Measurements from ENCODE around the gene CFAP58.

The CFAP58 gene

GRCh38 chr10:104336821-104337467, 16.7 kb upstream of the CFAP58 start:
- no peak for DNase-seq

GRCh38 chr10:104337521-104337984, 16.1 kb upstream of the CFAP58 start:
- DNase-seq = no peak

GRCh38 chr10:104337985-104338735, 15.5 kb upstream of the CFAP58 start, which contains the start of gene ITPRIP:
ITPRIP (minus strand) TSS chr10:104338465; CDS start chr10:104316051, 22,414 bp downstream.
- DNase-seq = peak; percentile 62 to 65

- no peak for DNase-seq
These were observed 14.0 kb upstream of the CFAP58 start for GRCh38 chr10:104339469-104340110.

GRCh38 chr10:104340111-104340526, 13.5 kb upstream of the CFAP58 start:
- DNase-seq = no peak

GRCh38 chr10:104340641-104341040, 13.0 kb upstream of the CFAP58 start:
- no peak for DNase-seq

- no peak for DNase-seq
These were observed 10.7 kb upstream of the CFAP58 start for GRCh38 chr10:104342941-104343411.

GRCh38 chr10:104344219-104344618, 9.4 kb upstream of the CFAP58 start:
- no peak for DNase-seq

- no peak for DNase-seq
These were observed 8.1 kb upstream of the CFAP58 start for GRCh38 chr10:104345515-104345914.

GRCh38 chr10:104345941-104346340, 7.7 kb upstream of the CFAP58 start:
- no peak for DNase-seq

GRCh38 chr10:104347295-104348045, 6.2 kb upstream of the CFAP58 start:
- DNase-seq = no peak

GRCh38 chr10:104348601-104349000, 5.0 kb upstream of the CFAP58 start:
- no peak for DNase-seq

GRCh38 chr10:104349623-104350126, 4.0 kb upstream of the CFAP58 start:
- no peak for DNase-seq

GRCh38 chr10:104350127-104350635, 3.5 kb upstream of the CFAP58 start:
- DNase-seq = no peak

GRCh38 chr10:104351061-104351702, 2.5 kb upstream of the CFAP58 start:
- DNase-seq = no peak

- DNase-seq = no peak
These were observed 1.7 kb upstream of the CFAP58 start for GRCh38 chr10:104351919-104352318.

GRCh38 chr10:104359811-104360210, 6.2 kb downstream of the CFAP58 start:
- DNase-seq = no peak

- no peak for DNase-seq
These were observed 14.3 kb downstream of the CFAP58 start for GRCh38 chr10:104367904-104368303.

- DNase-seq = no peak
These were observed 14.7 kb downstream of the CFAP58 start for GRCh38 chr10:104368381-104368780.

GRCh38 chr10:104371753-104372152, 18.1 kb downstream of the CFAP58 start:
- no peak for DNase-seq

GRCh38 chr10:104374591-104374990, 21.0 kb downstream of the CFAP58 start:
- no peak for DNase-seq

GRCh38 chr10:104376784-104377300, 23.2 kb downstream of the CFAP58 start:
- DNase-seq = no peak
